A549 treated with AZD2906 at 1 μM for 4 hours (cell line): ENCODE results near the gene AP5Z1. TPM values are rescaled to one million over a fixed set of nuclear protein-coding genes. Genes with fewer than 3 reads are reported as not detected.

Experiments used
- total RNA-seq: library from RNA; stranded (reverse); fragments of 200-300 nt; extraction: Qiagen RNA extraction; gene quantifications from 5 replicates; pipeline ENCODE4 v1.2.3, GENCODE V29; 2022

The AP5Z1 gene
- 19.6 to 40.4 TPM (median 31.7 TPM) in 5 replicates for total RNA-seq

GRCh38 chr7:4775250-4775847 is at the start of gene AP5Z1:
AP5Z1 (plus strand) TSS chr7:4775623; CDS start chr7:4775716, 93 bp downstream.

Other genes starting within 250 kb of the AP5Z1 start
- 11.1 to 12.9 TPM (median 12.0 TPM) in 5 replicates for gene FOXK1, start 93.3 kb upstream of the AP5Z1 start, total RNA-seq
- not detected in 5 replicates for gene PAPOLB, start 86.4 kb downstream of the AP5Z1 start, total RNA-seq
- 1.2 to 2.5 TPM (median 1.9 TPM) in 5 replicates for gene RADIL, start 108.1 kb downstream of the AP5Z1 start, total RNA-seq
- not detected in 5 replicates for gene MMD2, start 183.6 kb downstream of the AP5Z1 start, total RNA-seq